HL-60/S4 treated with retinoic acid at 250 ng/mL for 4 days and 3 days (cell line): ENCODE results near the gene TAF1C.

Experiments used
- in situ Hi-C: fragments of 300-500 bp; cut with MboI; formaldehyde crosslinking; loops from 2 replicates; pipeline ENCODE4 v1.7.0; 2022; ENCODE audit warnings: low sequenced_read_pairs

Gene TAF1C

GRCh38 chr16:84190731-84191388, 4.0 kb upstream of the TAF1C start, which contains the start of gene ADAD2:
Gene ADAD2 (plus strand): TSS chr16:84191157. CDS start chr16:84191231, 74 bp downstream.
- in situ Hi-C loops: loop anchor here (25.0 kb wide), 1 partner anchor 229 kb away; the partner anchor contains the start of genes NECAB2 and OSGIN1

- in situ Hi-C loops: loop anchor here (25.0 kb wide), 1 partner anchor 222 kb away; the partner anchor contains the start of genes NECAB2 and OSGIN1
Observed at GRCh38 chr16:84184775-84185174, 2.1 kb downstream of the TAF1C start.

GRCh38 chr16:84183911-84184591, 2.8 kb downstream of the TAF1C start:
- in situ Hi-C loops: loop anchor here (25.0 kb wide), 1 partner anchor 222 kb away; the partner anchor contains the start of genes NECAB2 and OSGIN1

- in situ Hi-C loops: loop anchor here (25.0 kb wide), 1 partner anchor 221 kb away; the partner anchor contains the start of genes NECAB2 and OSGIN1
Observed at GRCh38 chr16:84183572-84183875, 3.3 kb downstream of the TAF1C start.

GRCh38 chr16:84182680-84183571, 3.9 kb downstream of the TAF1C start:
- in situ Hi-C loops: loop anchor here (25.0 kb wide), 1 partner anchor 221 kb away; the partner anchor contains the start of genes NECAB2 and OSGIN1

GRCh38 chr16:84182104-84182503, 4.8 kb downstream of the TAF1C start:
- in situ Hi-C loops: loop anchor here (25.0 kb wide), 1 partner anchor 220 kb away; the partner anchor contains the start of genes NECAB2 and OSGIN1

- in situ Hi-C loops: loop anchor here (25.0 kb wide), 1 partner anchor 219 kb away; the partner anchor contains the start of genes NECAB2 and OSGIN1
Observed at GRCh38 chr16:84181144-84181915, 5.5 kb downstream of the TAF1C start.

GRCh38 chr16:84180519-84181140, 6.2 kb downstream of the TAF1C start:
- in situ Hi-C loops: loop anchor here (25.0 kb wide), 1 partner anchor 218 kb away; the partner anchor contains the start of genes NECAB2 and OSGIN1

GRCh38 chr16:84179612-84180320, 7.1 kb downstream of the TAF1C start:
- in situ Hi-C loops: loop anchor here (25.0 kb wide), 1 partner anchor 217 kb away; the partner anchor contains the start of genes NECAB2 and OSGIN1

- in situ Hi-C loops: loop anchor here (25.0 kb wide), 1 partner anchor 217 kb away; the partner anchor contains the start of genes NECAB2 and OSGIN1
Observed at GRCh38 chr16:84178892-84179611, 7.8 kb downstream of the TAF1C start.

GRCh38 chr16:84178146-84178765, 8.6 kb downstream of the TAF1C start:
- in situ Hi-C loops: loop anchor here (25.0 kb wide), 1 partner anchor 216 kb away; the partner anchor contains the start of genes NECAB2 and OSGIN1

- in situ Hi-C loops: loop anchor here (25.0 kb wide), 1 partner anchor 215 kb away; the partner anchor contains the start of genes NECAB2 and OSGIN1
Observed at GRCh38 chr16:84177741-84178073, 9.2 kb downstream of the TAF1C start.

- in situ Hi-C loops: loop anchor here (25.0 kb wide), 1 partner anchor 214 kb away; the partner anchor contains the start of genes NECAB2 and OSGIN1
Observed at GRCh38 chr16:84176192-84177053, 10.4 kb downstream of the TAF1C start.

GRCh38 chr16:84175350-84176081, 11.3 kb downstream of the TAF1C start:
- in situ Hi-C loops: loop anchor here (25.0 kb wide), 1 partner anchor 213 kb away; the partner anchor contains the start of genes NECAB2 and OSGIN1

GRCh38 chr16:84174396-84174795, 12.5 kb downstream of the TAF1C start:
- in situ Hi-C loops: no loop called here
